LNCAP (cell line): ENCODE results near the gene ROBO1.

Experiments
- TF ChIP-seq, protein P1 (sequence below): fragments of 450-650 bp; IDR thresholded peaks from 2 replicates; pipeline ENCODE4 v1.5.1; 2017; ENCODE audit warnings: mild to moderate bottlenecking

Gene ROBO1

GRCh38 chr3:79351699-79352098 lies 416.1 kb downstream of the ROBO1 start:
- TF ChIP-seq, protein P1, sequence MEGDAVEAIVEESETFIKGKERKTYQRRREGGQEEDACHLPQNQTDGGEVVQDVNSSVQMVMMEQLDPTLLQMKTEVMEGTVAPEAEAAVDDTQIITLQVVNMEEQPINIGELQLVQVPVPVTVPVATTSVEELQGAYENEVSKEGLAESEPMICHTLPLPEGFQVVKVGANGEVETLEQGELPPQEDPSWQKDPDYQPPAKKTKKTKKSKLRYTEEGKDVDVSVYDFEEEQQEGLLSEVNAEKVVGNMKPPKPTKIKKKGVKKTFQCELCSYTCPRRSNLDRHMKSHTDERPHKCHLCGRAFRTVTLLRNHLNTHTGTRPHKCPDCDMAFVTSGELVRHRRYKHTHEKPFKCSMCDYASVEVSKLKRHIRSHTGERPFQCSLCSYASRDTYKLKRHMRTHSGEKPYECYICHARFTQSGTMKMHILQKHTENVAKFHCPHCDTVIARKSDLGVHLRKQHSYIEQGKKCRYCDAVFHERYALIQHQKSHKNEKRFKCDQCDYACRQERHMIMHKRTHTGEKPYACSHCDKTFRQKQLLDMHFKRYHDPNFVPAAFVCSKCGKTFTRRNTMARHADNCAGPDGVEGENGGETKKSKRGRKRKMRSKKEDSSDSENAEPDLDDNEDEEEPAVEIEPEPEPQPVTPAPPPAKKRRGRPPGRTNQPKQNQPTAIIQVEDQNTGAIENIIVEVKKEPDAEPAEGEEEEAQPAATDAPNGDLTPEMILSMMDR, result no peak

DNA sequence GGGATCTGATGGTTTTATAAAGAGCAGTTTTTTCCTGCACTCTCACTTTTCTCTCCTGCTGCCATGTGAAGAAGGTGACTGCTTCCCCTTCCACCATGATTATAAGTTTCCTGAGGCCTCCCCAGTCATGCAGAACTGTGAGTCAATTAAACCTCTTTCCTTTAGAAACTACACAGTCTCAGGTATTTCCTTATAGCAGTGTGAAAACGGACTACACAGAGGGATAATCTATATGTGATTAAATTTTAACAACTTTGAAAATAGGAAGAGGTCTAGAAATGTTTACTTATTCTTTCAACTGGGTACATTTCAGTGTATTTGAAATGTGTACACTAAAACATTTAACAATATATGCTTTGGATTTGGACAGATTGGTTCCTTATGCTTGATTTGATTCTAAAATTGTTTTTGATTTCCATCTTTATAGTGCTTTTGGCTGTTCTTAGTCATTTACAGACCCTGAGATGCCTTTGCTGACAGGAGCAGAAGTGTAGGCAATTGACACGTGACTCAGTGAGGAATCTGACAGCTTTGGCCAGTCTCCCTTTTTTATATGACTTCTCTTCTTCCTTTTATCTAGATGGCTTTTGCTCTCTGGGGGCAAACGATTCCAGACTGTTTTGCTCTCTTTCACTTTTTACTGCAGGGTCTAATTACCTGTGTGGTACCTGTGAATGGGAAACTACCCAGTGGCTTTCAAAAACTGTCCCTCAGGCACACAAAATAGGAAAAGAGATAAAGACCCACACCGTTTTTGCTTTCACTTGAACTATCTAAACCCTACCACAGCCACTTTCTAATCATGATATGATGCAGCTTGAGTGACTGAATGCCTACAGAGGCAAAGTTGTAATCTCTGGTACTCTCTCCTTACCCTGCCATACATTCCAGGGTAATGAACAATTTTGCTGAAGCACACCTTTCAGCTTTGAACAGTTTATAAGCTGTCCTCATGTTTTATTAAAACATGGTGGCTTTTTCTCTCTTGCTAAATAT lies 422.6 kb downstream of the ROBO1 start:
- TF ChIP-seq, protein P1, result no peak

DNA sequence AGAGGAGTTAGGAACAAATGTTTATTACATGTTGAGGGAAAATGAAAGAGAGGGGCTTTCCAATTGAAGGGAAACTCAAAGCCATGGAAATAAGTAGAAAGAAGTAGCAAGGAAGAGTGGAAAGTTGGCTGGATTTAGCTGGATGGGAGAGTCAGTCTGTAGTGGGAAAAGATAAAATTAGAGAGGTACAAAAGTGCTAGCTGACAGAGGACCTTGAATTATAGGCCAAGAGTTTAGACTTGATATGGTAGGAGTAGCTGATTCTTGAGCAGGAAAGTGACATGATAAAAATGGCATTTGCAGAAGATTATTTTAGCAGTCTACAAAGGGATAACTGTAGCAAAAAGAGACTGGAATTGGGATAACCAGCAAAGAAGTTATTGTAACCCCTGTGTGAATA lies 425.8 kb downstream of the ROBO1 start:
- TF ChIP-seq, protein P1, result no peak

GRCh38 chr3:79339846-79340245 lies 428.0 kb downstream of the ROBO1 start:
- TF ChIP-seq, protein P1, result no peak

GRCh38 chr3:79337798-79338197 lies 430.0 kb downstream of the ROBO1 start:
- TF ChIP-seq, protein P1, result no peak

GRCh38 chr3:79329154-79329553 lies 438.6 kb downstream of the ROBO1 start:
- TF ChIP-seq, protein P1, result no peak

- TF ChIP-seq, protein P1, result no peak
Observed at GRCh38 chr3:79326642-79327041, 441.2 kb downstream of the ROBO1 start.
